K562 (cell line): Measurements from ENCODE around the gene ZNF541. TPM values are rescaled to one million over a fixed set of nuclear protein-coding genes. Genes with fewer than 3 reads are reported as not detected.

ENCODE experiments used
- ARID2 ChIP-seq: fragments of 450-650 bp; IDR thresholded peaks from 2 replicates; pipeline ENCODE4 v1.6.1; 2017; ENCODE audit warnings: antibody characterized with exemption, mild to moderate bottlenecking
- C11orf30 ChIP-seq: fragments of 450-650 bp; IDR thresholded peaks from 2 replicates; pipeline ENCODE4 v1.6.1; 2016; ENCODE audit warnings: low read depth, mild to moderate bottlenecking
- CHD1 ChIP-seq: fragments of 200-600 bp; sonication (generic); IDR thresholded peaks from one replicate; pipeline ENCODE4 v1.6.1; 2012; ENCODE audit warnings: mild to moderate bottlenecking, moderate library complexity, low read length, inconsistent platforms
- CXXC5 ChIP-seq: fragments of 250-450 bp; sonication (Bioruptor Pico); IDR thresholded peaks from 2 replicates; pipeline ENCODE4 v1.8.0; 2022; ENCODE audit warnings: inconsistent platforms, mild to moderate bottlenecking, moderate library complexity
- FOXK2 ChIP-seq, 2 experiments: fragments of 450-650 bp; IDR thresholded peaks in 1 of 2; conservative IDR thresholded peaks in 1 of 2; 2 replicates each; pipeline ENCODE4 v1.6.1; 2016; ENCODE audit warnings: low read depth in 2 of 2, mild to moderate bottlenecking in 1 of 2
- KDM1A ChIP-seq, 2 experiments: fragments of 450-650 bp; IDR thresholded peaks; 2 replicates each; pipeline ENCODE4 v1.6.1; 2016; ENCODE audit warnings: mild to moderate bottlenecking in 2 of 2
- MAFG ChIP-seq: fragments of 450-650 bp; conservative IDR thresholded peaks from 2 replicates; pipeline ENCODE4 v1.6.1; 2016; ENCODE audit warnings: missing genetic modification characterization, missing compliant biosample characterization
- MNT ChIP-seq, 2 experiments: fragments of 450-650 bp; conservative IDR thresholded peaks; 2 replicates each; pipeline ENCODE4 v1.6.1; 2017; ENCODE audit warnings: mild to moderate bottlenecking in 2 of 2, moderate library complexity in 2 of 2
- MXI1 ChIP-seq: IDR thresholded peaks from 2 replicates; pipeline ENCODE4 v1.6.1; 2011; ENCODE audit warnings: low read depth, mild to moderate bottlenecking, improper control_type of control experiment, low read length
- MYC ChIP-seq, 2 experiments: fragments of 250-450 bp in 1 of 2; sonication (Bioruptor Pico) in 1 of 2; IDR thresholded peaks; 2 replicates each; pipeline versions ENCODE4 v1.5.1 to v1.6.1; 2012 to 2021; ENCODE audit warnings: low read depth in 2 of 2, borderline replicate concordance in 1 of 2, improper control_type of control experiment in 1 of 2, low read length in 1 of 2, mild to moderate bottlenecking in 1 of 2, moderate library complexity in 1 of 2
- MYNN ChIP-seq, 2 experiments: sonication (generic); formaldehyde crosslinking in 1 of 2; IDR thresholded peaks; 2 replicates each; pipeline versions ENCODE4 v1.5.0 to v1.6.1; 2016 to 2020; ENCODE audit warnings: antibody characterized with exemption in 1 of 2, missing genetic modification reagents in 1 of 2
- NFE2L1 ChIP-seq: fragments of 450-650 bp; IDR thresholded peaks from 2 replicates; pipeline ENCODE4 v1.6.1; 2016; ENCODE audit warnings: missing genetic modification characterization, low read depth, mild to moderate bottlenecking, missing compliant biosample characterization, moderate library complexity, borderline replicate concordance
- POLR2AphosphoS2 ChIP-seq: IDR thresholded peaks from 2 replicates; pipeline ENCODE4 v1.6.1; 2012; ENCODE audit warnings: low read length, improper control_type of control experiment
- ZC3H11A ChIP-seq: IDR thresholded peaks from 2 replicates; pipeline ENCODE4 v1.6.1; 2012; ENCODE audit warnings: low read depth, low read length, improper control_type of control experiment
- ZKSCAN8 ChIP-seq: fragments of 200-800 bp; sonication (Bioruptor generic); IDR thresholded peaks from 2 replicates; pipeline ENCODE4 v1.6.1; 2016; ENCODE audit warnings: missing genetic modification characterization, missing compliant biosample characterization
- ZNF134 ChIP-seq: fragments of 250-450 bp; sonication (Bioruptor Pico); conservative IDR thresholded peaks from 2 replicates; pipeline ENCODE4 v1.4.0; 2020
- ZNF57 ChIP-seq: fragments of 450-650 bp; formaldehyde crosslinking; IDR thresholded peaks from 2 replicates; pipeline ENCODE4 v1.4.0; 2020; ENCODE audit warnings: mild to moderate bottlenecking, moderate library complexity
- polyA plus RNA-seq, 8 experiments: library from polyadenylated mRNA; depleted of rRNA in 4 of 8; stranded (reverse) in 5 of 8; unstranded in 3 of 8; fragments of >200 nt; fragmentation: Nextera tagmentation in 2 of 8; fragmentation: Illumina TruSeq in 1 of 8; extraction: Ambion mirVana in 2 of 8; extraction: Trizol in 1 of 8; gene quantifications; 2 replicates each; pipeline versions ENCODE4 v1.2.1 to v1.2.3, GENCODE V29; 2011 to 2014; ENCODE audit warnings: inconsistent platforms in 1 of 8, missing spikeins in 1 of 8
- total RNA-seq, 7 experiments: library from RNA; depleted of rRNA in 6 of 7; stranded (reverse); fragments of >200 nt in 6 of 7; fragmentation: Illumina TruSeq in 2 of 7; extraction: Trizol in 2 of 7; gene quantifications; 2 replicates each; pipeline versions ENCODE4 v1.2.1 to v1.2.3, GENCODE V29; 2011 to 2021; ENCODE audit warnings: low replicate concordance in 1 of 7
- TF ChIP-seq, protein P1 (sequence below): sonication (generic); formaldehyde crosslinking; IDR thresholded peaks from 2 replicates; pipeline ENCODE4 v1.8.0; 2022; ENCODE audit warnings: mild to moderate bottlenecking, missing genetic modification reagents
- TF ChIP-seq, protein P2 (sequence below): IDR thresholded peaks from 2 replicates; pipeline ENCODE4 v1.6.1; 2012; ENCODE audit warnings: low read depth, low read length, improper control_type of control experiment, borderline replicate concordance

The ZNF541 gene
- total and polyA plus RNA-seq, 9 of the 15 experiments (the other 6 are each of a cell fraction or from before 2014, with no cell fraction given) = 0.04 to 0.11 (median 0.05) TPM; not detected in 1

DNA sequence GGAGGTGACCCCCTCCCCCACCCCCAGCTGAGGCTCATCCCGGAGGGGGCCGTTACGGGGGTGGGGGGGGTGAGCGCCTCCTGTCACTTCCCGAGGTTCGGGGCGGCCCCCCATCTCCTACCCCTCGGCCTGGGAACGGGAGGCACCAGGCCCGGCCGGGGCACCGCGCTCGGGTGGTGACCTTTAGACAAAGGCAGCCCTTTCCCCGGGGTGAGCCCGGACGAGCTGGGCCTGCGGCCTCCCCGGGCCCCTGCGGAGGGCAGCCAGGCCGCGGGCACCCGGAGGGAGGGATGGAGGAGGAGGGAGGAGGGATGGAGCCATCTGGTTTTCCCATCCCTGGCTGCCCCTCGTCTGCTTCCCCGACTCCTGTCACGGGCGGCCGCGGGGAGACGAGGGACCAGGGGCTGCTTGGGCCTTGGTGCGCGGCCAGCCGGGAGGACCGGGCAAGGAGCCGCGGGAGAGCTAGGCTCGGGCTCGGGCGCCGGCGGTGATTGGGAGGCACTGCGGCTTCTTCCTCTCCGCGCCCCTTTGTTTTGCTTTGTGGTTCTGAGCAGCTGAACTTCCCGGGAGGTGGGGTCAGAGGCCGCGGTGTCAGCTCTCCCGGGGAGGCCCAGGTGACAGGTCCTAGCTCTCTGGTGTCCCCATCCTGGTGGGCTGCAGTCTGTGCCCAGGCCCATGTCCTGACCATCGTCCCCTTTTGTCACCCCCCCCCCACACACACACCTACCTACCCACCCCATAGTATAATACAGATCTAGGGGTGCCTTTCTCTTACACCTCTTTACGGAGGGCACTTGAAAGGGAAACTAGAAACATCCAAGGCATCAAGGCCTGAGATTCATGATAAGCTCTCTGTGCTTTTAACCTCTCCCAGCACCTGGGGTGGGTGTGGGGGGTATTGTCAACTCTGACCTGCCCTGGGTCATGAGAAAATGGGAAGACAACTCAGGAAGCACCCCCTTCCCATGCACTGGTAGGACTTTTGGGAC, 37.3 kb upstream of the ZNF541 start (continued):
- TF ChIP-seq, protein P1, sequence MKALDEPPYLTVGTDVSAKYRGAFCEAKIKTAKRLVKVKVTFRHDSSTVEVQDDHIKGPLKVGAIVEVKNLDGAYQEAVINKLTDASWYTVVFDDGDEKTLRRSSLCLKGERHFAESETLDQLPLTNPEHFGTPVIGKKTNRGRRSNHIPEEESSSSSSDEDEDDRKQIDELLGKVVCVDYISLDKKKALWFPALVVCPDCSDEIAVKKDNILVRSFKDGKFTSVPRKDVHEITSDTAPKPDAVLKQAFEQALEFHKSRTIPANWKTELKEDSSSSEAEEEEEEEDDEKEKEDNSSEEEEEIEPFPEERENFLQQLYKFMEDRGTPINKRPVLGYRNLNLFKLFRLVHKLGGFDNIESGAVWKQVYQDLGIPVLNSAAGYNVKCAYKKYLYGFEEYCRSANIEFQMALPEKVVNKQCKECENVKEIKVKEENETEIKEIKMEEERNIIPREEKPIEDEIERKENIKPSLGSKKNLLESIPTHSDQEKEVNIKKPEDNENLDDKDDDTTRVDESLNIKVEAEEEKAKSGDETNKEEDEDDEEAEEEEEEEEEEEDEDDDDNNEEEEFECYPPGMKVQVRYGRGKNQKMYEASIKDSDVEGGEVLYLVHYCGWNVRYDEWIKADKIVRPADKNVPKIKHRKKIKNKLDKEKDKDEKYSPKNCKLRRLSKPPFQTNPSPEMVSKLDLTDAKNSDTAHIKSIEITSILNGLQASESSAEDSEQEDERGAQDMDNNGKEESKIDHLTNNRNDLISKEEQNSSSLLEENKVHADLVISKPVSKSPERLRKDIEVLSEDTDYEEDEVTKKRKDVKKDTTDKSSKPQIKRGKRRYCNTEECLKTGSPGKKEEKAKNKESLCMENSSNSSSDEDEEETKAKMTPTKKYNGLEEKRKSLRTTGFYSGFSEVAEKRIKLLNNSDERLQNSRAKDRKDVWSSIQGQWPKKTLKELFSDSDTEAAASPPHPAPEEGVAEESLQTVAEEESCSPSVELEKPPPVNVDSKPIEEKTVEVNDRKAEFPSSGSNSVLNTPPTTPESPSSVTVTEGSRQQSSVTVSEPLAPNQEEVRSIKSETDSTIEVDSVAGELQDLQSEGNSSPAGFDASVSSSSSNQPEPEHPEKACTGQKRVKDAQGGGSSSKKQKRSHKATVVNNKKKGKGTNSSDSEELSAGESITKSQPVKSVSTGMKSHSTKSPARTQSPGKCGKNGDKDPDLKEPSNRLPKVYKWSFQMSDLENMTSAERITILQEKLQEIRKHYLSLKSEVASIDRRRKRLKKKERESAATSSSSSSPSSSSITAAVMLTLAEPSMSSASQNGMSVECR (CRISPR knock-in tag) = no peak
- TF ChIP-seq ZNF134 (CRISPR knock-in tag) = no peak
- TF ChIP-seq, protein P2, sequence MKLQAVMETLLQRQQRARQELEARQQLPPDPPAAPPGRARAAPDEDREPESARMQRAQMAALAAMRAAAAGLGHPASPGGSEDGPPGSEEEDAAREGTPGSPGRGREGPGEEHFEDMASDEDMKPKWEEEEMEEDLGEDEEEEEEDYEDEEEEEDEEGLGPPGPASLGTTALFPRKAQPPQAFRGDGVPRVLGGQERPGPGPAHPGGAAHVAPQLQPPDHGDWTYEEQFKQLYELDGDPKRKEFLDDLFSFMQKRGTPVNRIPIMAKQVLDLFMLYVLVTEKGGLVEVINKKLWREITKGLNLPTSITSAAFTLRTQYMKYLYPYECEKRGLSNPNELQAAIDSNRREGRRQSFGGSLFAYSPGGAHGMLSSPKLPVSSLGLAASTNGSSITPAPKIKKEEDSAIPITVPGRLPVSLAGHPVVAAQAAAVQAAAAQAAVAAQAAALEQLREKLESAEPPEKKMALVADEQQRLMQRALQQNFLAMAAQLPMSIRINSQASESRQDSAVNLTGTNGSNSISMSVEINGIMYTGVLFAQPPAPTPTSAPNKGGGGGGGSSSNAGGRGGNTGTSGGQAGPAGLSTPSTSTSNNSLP = no peak
- no peak for TF ChIP-seq ZC3H11A
- TF ChIP-seq MYNN (IDR thresholded peaks at IDR 0.05) = no peak
- no peak for TF ChIP-seq MYNN (CRISPR knock-in tag; IDR thresholded peaks at IDR 0.05)
- TF ChIP-seq C11orf30 = no peak
- no peak for TF ChIP-seq MYC (IDR thresholded peaks at IDR 0.05; ENCODE audit: low read depth, low read length)
- TF ChIP-seq MYC (CRISPR knock-in tag; IDR thresholded peaks at IDR 0.05; ENCODE audit: borderline replicate concordance, low read depth) = no peak
- 0 out of 4 replicates have a peak, but pooled peaks of 1 of the 2 experiments have one; percentile 7 for TF ChIP-seq KDM1A (IDR thresholded peaks at IDR 0.05)
- no peak for TF ChIP-seq FOXK2 (conservative IDR thresholded peaks at IDR 0.05 in 1 of 2, IDR thresholded peaks at IDR 0.05 in 1 of 2; ENCODE audit: low read depth in 2 of 2)
- TF ChIP-seq CXXC5 = peak; percentile 30; the same call in 1 of the 2 replicates
- TF ChIP-seq MNT (conservative IDR thresholded peaks at IDR 0.05) = peak in 1 of 2 experiments; percentile 38; a peak in 1 of 4 replicates
- no peak for TF ChIP-seq ZKSCAN8
- TF ChIP-seq ZNF57 (CRISPR knock-in tag) = no peak
- no peak for TF ChIP-seq MAFG
- TF ChIP-seq MXI1 = no peak
- TF ChIP-seq CHD1 = peak; percentile 82
- TF ChIP-seq NFE2L1 (tag) = no peak
- TF ChIP-seq POLR2AphosphoS2 = no peak
- TF ChIP-seq ARID2 = no peak
